ENCODE measurements around the gene ZNF384.

DNA sequence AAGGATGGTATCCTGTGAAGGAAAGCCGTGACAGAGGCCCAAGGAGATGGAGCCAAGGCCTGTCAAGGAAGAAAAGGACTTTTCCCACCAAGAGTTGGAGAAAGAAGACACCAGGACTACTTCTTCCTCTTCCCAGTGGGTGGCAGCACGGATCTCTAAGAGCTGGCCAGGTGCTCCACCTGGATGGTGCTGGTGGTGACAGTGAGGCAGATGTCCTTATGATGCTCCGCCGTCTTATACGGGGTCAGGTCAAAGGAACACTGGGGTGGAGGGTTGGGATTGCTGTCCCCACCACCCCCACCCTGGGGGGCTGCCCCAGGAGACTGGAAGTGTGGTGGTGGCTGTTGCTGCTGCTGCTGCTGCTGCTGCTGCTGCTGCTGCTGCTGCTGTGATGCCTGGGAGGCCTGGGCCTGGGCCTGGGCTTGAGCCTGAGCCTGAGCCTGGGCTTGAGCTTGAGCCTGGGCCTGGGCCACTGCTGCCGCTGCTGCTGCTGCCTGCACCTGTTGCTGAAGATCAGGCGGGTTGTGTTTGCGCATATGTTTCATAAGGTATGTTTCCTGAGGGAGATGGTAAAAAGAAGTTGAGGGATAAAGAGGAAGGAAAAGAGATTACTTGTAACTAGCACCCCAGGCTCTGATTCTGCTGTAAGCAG is 21.5 kb downstream of the ZNF384 start:
- no peak for TF ChIP-seq ELF4 (IDR thresholded peaks at IDR 0.05)
- TF ChIP-seq SP1 (IDR thresholded peaks at IDR 0.05): no peak
- no peak for TF ChIP-seq LEF1 (IDR thresholded peaks at IDR 0.05; ENCODE audit: borderline replicate concordance)
- no peak for TF ChIP-seq CTBP1 (IDR thresholded peaks at IDR 0.05; ENCODE audit: borderline replicate concordance)
- TF ChIP-seq ARNT (IDR thresholded peaks at IDR 0.05): no peak
- no peak for TF ChIP-seq SUZ12 (IDR thresholded peaks at IDR 0.05)
- no peak for TF ChIP-seq NFRKB (IDR thresholded peaks at IDR 0.05)
- TF ChIP-seq FOXK2 (IDR thresholded peaks at IDR 0.05): no peak
- TF ChIP-seq TARDBP (IDR thresholded peaks at IDR 0.05): no peak
- no peak for TF ChIP-seq BHLHE40 (IDR thresholded peaks at IDR 0.05; ENCODE audit: borderline replicate concordance)
- no peak for TF ChIP-seq FOXM1 (IDR thresholded peaks at IDR 0.05; ENCODE audit: borderline replicate concordance)
- TF ChIP-seq FOXA1 (IDR thresholded peaks at IDR 0.05): no peak
- TF ChIP-seq, protein P1, sequence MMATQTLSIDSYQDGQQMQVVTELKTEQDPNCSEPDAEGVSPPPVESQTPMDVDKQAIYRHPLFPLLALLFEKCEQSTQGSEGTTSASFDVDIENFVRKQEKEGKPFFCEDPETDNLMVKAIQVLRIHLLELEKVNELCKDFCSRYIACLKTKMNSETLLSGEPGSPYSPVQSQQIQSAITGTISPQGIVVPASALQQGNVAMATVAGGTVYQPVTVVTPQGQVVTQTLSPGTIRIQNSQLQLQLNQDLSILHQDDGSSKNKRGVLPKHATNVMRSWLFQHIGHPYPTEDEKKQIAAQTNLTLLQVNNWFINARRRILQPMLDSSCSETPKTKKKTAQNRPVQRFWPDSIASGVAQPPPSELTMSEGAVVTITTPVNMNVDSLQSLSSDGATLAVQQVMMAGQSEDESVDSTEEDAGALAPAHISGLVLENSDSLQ (IDR thresholded peaks at IDR 0.05): no peak
- TF ChIP-seq ZNF384 (IDR thresholded peaks at IDR 0.05): no peak
